Activated naive CD8-positive, alpha-beta T cell treated with anti-CD3 and anti-CD28 coated beads for 36 hours (primary cell): Measurements from ENCODE around the gene MRPS34. TPM values are rescaled to one million over a fixed set of nuclear protein-coding genes. Genes with fewer than 3 reads are reported as not detected.

Experiments
- DNase-seq: peaks from one replicate; pipeline ENCODE4 v3.0.0; 2021
- H3K27ac Mint-ChIP-seq: one replicate; pipeline ENCODE4 v1.8.0; 2022; ENCODE audit warnings: mild to moderate bottlenecking, moderate library complexity, mixed read lengths
- H3K27me3 Mint-ChIP-seq: one replicate; pipeline ENCODE4 v1.8.0; 2022; ENCODE audit warnings: mild to moderate bottlenecking, mixed read lengths
- H3K36me3 Mint-ChIP-seq: one replicate; pipeline ENCODE4 v1.8.0; 2021; ENCODE audit warnings: mild to moderate bottlenecking, mixed read lengths
- H3K4me1 Mint-ChIP-seq: one replicate; pipeline ENCODE4 v1.8.0; 2021; ENCODE audit warnings: mixed read lengths
- H3K4me3 Mint-ChIP-seq: one replicate; pipeline ENCODE4 v1.8.0; 2022; ENCODE audit warnings: mild to moderate bottlenecking, moderate library complexity, mixed read lengths
- H3K9me3 Mint-ChIP-seq: one replicate; pipeline ENCODE4 v1.8.0; 2022; ENCODE audit warnings: mixed read lengths
- total RNA-seq, 2 experiments: library from RNA; stranded (reverse); gene quantifications; one replicate each; pipeline ENCODE4 v1.2.3, GENCODE V29; 2021

The MRPS34 gene
- total RNA-seq, 2 experiments from 2014 or later: 187 to 190 TPM

DNA sequence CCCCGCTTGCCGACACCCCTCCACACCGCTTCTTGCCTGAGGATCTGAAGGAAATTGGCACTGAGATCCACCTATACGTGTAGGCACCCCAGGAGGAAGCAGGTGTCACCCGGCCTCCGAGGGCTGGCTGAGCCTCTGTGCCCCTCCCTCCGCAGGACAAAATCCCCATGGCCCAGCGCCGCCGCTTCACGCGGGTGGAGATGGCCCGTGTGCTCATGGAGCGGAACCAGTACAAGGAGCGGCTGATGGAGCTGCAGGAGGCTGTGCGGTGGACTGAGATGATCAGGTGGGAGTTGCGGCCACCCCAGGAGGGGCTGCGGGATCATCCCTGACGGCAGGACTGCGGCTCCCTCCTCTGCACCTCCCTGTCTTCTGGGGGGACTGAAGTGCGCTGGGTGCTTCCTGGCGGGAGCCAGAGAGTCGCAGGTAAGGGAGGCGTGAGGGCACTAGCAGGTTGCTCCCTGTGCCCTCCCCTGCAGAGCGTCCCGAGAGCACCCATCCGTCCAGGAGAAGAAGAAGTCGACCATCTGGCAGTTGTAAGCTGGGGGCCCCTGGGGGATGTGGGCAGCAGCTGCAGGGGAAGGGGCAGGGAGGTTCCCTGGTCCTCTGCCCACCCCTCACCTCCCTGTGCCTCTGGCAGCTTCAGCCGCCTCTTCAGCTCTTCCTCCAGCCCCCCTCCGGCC, 10.6 kb downstream of the MRPS34 start:
- H3K9me3 Mint-ChIP-seq: no peaks in the 10 kb centered on the region
- H3K27me3 Mint-ChIP-seq: no peaks in the 10 kb centered on the region
- H3K27ac Mint-ChIP-seq: no peak overlapping the region
- peaks cover 3% of the 10 kb centered on the region for H3K4me1 Mint-ChIP-seq
- DNase-seq: no peak
- H3K36me3 Mint-ChIP-seq: no peaks in the 10 kb centered on the region
- no peak overlapping the region for H3K4me3 Mint-ChIP-seq

DNA sequence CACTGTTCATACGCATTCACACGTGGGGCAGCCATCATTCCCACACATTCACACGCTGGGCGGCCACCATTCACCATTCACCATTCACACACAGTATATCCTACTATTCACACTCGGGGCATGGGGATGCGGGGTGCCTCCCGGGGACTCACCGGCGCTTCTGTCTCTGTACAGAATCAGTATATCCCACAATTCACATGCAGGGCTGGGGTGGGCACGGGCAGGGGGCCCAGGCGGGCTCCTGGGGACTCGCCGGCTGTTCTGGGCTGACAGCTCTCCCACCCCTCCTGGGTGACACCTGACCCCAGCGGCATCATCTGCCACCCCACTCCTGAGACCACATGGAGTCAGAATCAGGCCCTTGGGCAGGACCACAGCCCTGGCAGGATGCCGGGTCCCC, 11.2 kb downstream of the MRPS34 start:
- DNase-seq: no peak
- no peaks in the 10 kb centered on the region for H3K36me3 Mint-ChIP-seq
- no peak overlapping the region for H3K27ac Mint-ChIP-seq
- peaks cover 8% of the 10 kb centered on the region for H3K4me1 Mint-ChIP-seq
- no peak overlapping the region for H3K4me3 Mint-ChIP-seq
- H3K27me3 Mint-ChIP-seq: no peaks in the 10 kb centered on the region
- no peaks in the 10 kb centered on the region for H3K9me3 Mint-ChIP-seq

DNA sequence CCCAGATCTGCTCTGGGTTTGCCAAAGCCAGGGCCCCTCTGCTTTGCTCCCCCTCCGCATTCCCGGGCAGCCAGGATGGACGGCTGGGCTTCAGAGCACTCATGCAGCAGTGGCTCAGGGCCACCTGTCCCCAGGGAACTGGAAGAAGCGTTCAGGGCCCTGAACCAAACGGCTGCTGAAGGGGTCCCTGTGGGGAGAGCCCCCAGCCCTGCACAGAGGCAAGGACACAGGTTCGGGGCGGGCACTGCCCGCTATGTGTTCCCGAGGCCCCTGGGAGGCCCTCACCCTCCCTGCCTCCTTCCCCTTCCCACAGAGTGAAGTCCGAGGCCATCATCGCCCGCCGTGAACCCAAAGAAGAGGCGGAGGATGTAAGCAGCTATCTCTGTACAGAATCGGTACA, 12.0 kb downstream of the MRPS34 start:
- H3K36me3 Mint-ChIP-seq: no peaks in the 10 kb centered on the region
- H3K27ac Mint-ChIP-seq: no peak overlapping the region
- peaks cover 10% of the 10 kb centered on the region for H3K4me1 Mint-ChIP-seq
- no peak for DNase-seq
- no peaks in the 10 kb centered on the region for H3K27me3 Mint-ChIP-seq
- H3K4me3 Mint-ChIP-seq: no peak overlapping the region
- no peaks in the 10 kb centered on the region for H3K9me3 Mint-ChIP-seq

DNA sequence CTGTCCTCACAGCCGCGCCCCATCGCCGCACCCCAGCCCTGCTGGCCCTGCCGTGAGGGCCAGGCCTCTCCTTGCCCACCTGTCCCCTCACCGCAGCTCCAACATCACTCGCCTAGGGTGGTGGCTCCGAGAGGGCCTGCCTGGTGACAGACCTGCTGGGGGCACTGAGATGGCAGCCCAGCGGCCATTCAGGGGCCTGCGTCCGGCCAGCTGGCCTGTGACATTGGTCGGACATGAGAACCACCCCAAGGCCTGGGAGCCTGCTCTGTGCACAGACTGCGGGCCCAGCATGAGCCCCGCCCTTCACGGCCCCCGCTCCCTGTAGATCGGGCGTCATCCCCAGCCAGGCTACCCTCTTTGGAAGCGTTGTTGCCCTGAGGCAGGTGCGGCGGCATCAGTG, 13.4 kb downstream of the MRPS34 start:
- no peaks in the 10 kb centered on the region for H3K9me3 Mint-ChIP-seq
- no peak overlapping the region for H3K27ac Mint-ChIP-seq
- no peak for DNase-seq
- H3K36me3 Mint-ChIP-seq: peaks cover 6% of the 10 kb centered on the region
- no peak overlapping the region for H3K4me3 Mint-ChIP-seq
- H3K4me1 Mint-ChIP-seq: peaks cover 10% of the 10 kb centered on the region
- H3K27me3 Mint-ChIP-seq: no peaks in the 10 kb centered on the region

DNA sequence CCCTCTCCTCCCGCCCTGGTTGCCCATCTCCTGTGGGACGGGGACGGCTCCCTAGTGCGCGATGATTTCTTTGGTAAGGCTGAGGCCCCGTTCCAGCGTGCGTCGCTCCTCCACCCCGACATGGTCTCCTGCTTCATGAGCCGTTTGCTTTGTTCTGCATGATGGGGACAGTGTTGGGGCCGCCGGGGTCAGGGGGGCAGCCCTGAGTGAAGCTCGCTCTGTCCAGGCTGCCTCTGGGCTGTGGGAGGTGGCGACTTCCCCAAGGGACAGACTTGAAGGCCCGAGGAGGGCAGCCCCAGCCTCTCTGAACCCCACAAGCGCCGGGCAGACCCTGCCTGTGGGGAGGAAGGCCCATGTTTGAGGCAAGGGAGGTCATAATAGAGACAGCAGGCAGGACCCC, 14.0 kb downstream of the MRPS34 start:
- Mint-ChIP-seq H3K27me3 (no peaks in the 10 kb centered on the region), H3K9me3 (no peaks in the 10 kb centered on the region), H3K4me1 (peaks cover 10% of the 10 kb centered on the region), H3K36me3 (peaks cover 6% of the 10 kb centered on the region), H3K27ac (no peak overlapping the region), H3K4me3 (no peak overlapping the region)
- DNase-seq: no peak

DNA sequence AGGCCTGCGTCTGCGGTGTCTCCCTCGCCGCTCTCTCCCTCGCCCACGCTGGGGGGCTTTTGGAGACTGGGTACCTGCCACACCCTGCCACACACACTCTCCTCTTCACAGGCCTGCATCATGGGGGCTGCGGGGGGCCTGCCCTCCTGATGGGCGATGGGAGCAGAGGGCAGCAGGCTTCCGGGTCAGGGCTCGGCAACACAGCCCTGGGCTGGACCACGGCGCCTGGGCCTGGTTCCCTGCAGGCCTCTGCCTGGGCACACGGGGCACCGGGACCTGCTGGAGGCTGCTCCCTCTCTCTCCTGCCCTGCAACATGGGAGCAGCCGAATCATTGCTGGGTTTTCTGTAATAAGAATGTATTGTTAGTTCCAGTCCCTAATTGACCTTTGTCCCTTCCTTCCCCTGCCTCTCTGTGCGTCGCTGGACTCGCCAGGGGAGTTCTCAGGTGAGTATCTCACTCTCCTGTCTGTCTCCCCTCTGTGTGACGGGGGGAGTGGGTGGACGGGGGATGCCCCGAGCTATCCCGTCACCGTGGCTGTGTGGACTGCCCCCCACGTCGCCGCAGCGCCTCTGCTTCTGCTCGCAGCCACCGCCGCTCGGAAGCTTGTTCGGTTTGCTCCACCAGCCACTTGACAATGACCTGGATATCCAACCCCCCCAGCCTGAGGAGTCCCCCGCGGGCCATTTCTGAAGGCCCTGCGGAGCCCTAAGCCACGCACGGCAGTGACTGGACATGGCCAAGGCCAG, 15.0 kb downstream of the MRPS34 start:
- no peak overlapping the region for H3K4me3 Mint-ChIP-seq
- H3K27ac Mint-ChIP-seq: no peak overlapping the region
- no peak for DNase-seq
- H3K27me3 Mint-ChIP-seq: no peaks in the 10 kb centered on the region
- H3K4me1 Mint-ChIP-seq: peaks cover 10% of the 10 kb centered on the region
- no peaks in the 10 kb centered on the region for H3K9me3 Mint-ChIP-seq
- H3K36me3 Mint-ChIP-seq: peaks cover 6% of the 10 kb centered on the region

DNA sequence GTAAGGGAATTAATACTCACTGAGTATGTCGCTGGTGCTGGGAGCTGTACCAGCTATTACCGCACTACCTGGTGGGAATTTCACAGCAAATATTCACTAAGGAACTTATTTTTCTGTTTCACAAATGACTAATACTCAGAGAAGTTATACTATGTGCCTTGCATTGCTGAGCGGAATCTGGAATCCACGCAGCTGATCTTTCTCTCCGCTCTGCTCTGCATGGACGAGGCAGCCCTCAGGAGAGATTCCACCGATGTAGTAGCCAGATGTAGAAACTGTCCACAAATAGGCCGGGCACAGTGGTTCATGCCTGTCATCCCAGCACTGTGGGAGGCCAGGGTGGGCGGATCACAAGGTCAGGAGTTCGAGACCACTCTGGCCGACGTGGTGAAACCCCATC, 18.7 kb downstream of the MRPS34 start:
- no peak overlapping the region for H3K27ac Mint-ChIP-seq
- peaks cover 10% of the 10 kb centered on the region for H3K4me1 Mint-ChIP-seq
- H3K27me3 Mint-ChIP-seq: no peaks in the 10 kb centered on the region
- H3K36me3 Mint-ChIP-seq: peaks cover 6% of the 10 kb centered on the region
- H3K9me3 Mint-ChIP-seq: no peaks in the 10 kb centered on the region
- no peak for DNase-seq
- no peak overlapping the region for H3K4me3 Mint-ChIP-seq

DNA sequence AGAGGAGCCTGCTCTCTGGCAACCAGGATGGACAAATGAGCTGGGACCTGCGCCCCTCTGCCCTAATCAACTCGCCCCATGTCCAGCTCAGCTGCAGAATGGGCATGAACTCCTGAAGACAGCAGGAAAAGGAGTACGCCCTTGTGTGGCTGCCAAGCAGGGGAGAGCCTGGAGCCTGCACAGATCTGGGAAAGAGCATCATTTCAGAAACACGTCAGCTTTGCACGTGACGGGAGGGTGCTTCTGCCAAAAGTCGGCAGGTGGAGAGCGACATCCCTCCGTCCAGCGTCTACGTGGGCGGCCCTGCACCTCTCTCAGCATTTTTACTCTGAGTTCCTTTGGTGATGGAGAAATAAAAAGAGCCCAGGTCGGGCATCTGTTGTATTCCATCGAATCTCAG, 20.1 kb downstream of the MRPS34 start:
- Mint-ChIP-seq H3K4me3 (no peak overlapping the region), H3K27ac (no peak overlapping the region), H3K4me1 (peaks cover 10% of the 10 kb centered on the region), H3K9me3 (no peaks in the 10 kb centered on the region), H3K36me3 (peaks cover 6% of the 10 kb centered on the region), H3K27me3 (no peaks in the 10 kb centered on the region)
- DNase-seq: no peak

DNA sequence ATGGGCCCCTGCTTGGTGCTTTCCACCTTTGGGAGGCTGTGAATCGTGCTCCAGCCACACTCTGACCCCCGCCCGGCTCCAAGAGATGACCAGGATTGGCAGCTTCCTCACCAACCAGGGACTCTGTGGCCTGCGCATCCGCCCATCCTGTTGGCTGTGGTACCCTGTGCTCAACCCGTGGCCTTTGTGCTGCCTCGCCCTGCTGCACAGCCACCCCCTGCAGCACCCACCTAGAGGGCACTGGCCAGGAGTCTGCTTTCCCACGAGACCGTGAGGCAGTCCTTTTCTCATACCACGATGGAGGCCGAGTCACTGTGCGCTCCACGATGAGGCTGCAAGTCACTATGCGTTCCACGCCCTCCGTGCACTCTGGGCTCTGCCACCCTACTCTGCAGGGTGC, 21.0 kb downstream of the MRPS34 start:
- DNase-seq: no peak
- no peak overlapping the region for H3K4me3 Mint-ChIP-seq
- H3K4me1 Mint-ChIP-seq: peaks cover 4% of the 10 kb centered on the region
- H3K9me3 Mint-ChIP-seq: no peaks in the 10 kb centered on the region
- H3K27me3 Mint-ChIP-seq: no peaks in the 10 kb centered on the region
- no peak overlapping the region for H3K27ac Mint-ChIP-seq
- H3K36me3 Mint-ChIP-seq: peaks cover 6% of the 10 kb centered on the region

DNA sequence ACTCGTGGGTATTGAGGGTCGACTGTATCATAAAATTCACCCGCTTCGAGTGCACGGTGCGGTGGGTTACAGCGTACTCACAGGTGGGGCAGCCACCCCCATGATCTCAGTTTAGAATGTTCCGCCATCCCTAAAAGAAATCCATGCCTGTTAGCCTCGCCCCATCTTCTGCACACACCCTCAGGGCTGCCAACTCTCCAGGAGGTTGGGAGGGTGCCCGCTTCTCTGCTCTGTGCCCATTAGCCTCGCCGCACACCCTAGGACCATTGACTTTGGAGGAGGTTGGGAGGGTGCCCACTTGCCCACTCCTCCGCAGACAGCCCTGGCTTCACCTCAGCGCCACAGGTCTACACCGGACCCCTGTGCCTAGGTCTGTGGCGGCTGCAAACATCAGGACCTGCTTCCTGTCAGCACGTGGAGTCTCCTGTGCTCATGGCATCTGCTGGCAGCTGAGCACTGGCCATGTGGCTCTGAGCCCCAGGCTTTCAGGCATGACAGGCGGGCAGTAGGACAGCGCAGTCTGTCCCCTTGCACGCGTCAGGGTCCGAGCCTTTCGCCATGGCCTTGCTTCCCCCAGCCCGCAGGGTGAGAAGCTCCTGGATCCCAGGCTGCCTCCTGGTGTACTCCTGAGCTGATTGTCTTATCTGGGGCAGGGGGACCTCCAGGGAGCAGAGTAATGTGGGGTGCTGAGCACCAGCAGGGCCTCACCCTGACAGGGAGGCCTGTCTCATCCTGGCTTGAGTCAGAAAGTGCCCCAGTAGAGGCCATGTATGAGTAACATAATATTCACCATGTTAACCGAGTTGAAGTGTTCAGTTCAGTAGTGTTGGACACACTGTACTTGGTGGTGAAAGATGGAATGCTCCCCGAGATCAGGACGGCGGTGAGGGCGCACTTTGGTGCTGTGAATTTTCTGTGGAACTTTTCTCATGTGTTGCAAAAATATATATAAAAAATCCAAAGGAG, 23.5 kb downstream of the MRPS34 start:
- Mint-ChIP-seq H3K9me3 (no peaks in the 10 kb centered on the region), H3K36me3 (peaks cover 1% of the 10 kb centered on the region), H3K4me1 (no peaks in the 10 kb centered on the region), H3K27me3 (no peaks in the 10 kb centered on the region), H3K4me3 (no peak overlapping the region), H3K27ac (no peak overlapping the region)
- DNase-seq: no peak

DNA sequence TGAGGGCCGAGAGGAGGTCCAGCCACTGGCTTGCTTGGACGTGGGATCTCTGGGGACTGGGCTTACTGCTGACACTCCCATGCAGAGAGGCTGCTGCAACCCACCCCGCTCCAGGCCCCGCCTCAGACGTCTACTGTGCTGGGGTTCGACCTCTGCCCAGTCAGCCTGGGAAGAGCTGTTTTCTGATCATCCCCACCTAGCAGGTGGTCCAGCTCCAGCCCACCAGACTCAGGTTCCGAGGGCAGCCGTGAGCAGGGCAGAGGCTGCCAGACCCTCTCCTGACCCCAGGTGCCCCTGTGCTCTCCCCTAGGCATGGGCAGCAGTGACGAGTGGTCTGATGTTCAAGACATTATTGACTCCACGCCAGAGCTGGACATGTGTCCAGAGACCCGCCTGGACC, 25.0 kb downstream of the MRPS34 start:
- Mint-ChIP-seq H3K9me3 (no peaks in the 10 kb centered on the region), H3K4me1 (no peaks in the 10 kb centered on the region), H3K36me3 (peaks cover 1% of the 10 kb centered on the region), H3K4me3 (no peak overlapping the region), H3K27ac (no peak overlapping the region), H3K27me3 (no peaks in the 10 kb centered on the region)
- DNase-seq: no peak

DNA sequence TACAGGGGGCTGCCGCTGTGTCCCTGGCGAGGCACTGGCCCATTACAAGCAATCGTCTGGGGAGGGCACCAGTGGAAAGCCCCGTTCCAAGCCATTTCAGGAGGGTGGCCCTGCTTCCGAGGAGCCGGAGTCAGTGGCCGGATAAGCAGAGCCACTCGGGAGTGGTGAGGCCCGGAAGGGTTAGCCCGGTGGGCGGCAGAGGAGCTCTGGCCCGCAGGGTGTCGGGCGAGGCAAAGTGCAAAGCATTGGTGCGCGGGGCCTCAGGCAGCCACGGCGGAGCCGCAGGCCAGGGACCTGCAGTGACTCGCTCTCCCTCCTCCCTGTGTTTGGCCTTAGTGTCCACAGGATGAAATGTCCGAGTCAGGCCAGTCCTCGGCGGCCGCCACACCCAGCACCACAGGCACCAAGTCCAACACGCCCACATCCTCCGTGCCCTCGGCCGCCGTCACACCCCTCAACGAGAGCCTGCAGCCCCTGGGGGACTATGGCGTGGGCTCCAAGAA, 26.2 kb downstream of the MRPS34 start:
- no peak overlapping the region for H3K4me3 Mint-ChIP-seq
- no peak overlapping the region for H3K27ac Mint-ChIP-seq
- DNase-seq: no peak

DNA sequence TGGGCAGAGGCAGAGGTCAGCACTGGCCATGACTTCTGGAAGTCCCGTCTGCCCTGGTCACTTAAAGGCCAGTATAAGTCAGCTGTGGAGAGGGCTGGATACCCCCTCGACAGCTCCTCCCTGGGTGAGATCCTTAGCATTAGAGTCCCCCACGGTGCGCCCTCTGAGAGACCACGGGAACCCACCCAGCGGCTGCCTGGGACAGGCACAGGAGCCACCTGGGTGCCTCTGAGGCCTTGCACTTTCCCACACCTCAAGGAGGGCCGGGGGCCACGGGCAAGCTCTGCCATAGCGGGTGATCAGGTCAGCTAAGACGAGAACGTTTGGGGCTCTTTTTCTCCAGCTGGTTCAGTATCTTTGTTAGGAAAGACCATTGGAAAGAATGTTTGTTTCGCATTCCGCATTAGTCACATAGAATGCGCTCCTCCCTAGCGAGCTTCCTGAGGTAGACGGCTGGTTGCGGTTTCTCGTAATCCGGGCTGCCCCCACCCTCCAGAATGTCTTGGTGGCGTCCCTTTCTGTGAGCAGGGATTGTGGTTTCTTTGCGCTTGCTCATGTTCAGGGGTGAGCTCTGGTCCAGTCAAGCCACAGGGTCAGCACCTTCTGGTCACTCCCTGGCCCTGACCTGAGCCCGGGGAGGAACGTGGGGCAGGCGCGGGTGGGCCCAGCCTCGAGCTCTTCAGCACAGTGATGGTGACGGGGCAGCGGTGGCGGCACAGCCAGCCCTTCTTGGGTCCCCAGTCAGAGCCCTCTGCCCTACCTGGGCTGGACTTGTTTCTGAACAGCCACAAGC, 26.8 kb downstream of the MRPS34 start:
- Mint-ChIP-seq H3K27ac (no peak overlapping the region), H3K9me3 (no peaks in the 10 kb centered on the region), H3K4me1 (no peaks in the 10 kb centered on the region), H3K4me3 (no peak overlapping the region), H3K27me3 (no peaks in the 10 kb centered on the region), H3K36me3 (peaks cover 1% of the 10 kb centered on the region)
- DNase-seq: no peak

More for the DNA sequence above, 26.2 kb downstream of the MRPS34 start:
- Mint-ChIP-seq H3K9me3 (no peaks in the 10 kb centered on the region), H3K4me1 (no peaks in the 10 kb centered on the region), H3K36me3 (peaks cover 1% of the 10 kb centered on the region), H3K27me3 (no peaks in the 10 kb centered on the region)

DNA sequence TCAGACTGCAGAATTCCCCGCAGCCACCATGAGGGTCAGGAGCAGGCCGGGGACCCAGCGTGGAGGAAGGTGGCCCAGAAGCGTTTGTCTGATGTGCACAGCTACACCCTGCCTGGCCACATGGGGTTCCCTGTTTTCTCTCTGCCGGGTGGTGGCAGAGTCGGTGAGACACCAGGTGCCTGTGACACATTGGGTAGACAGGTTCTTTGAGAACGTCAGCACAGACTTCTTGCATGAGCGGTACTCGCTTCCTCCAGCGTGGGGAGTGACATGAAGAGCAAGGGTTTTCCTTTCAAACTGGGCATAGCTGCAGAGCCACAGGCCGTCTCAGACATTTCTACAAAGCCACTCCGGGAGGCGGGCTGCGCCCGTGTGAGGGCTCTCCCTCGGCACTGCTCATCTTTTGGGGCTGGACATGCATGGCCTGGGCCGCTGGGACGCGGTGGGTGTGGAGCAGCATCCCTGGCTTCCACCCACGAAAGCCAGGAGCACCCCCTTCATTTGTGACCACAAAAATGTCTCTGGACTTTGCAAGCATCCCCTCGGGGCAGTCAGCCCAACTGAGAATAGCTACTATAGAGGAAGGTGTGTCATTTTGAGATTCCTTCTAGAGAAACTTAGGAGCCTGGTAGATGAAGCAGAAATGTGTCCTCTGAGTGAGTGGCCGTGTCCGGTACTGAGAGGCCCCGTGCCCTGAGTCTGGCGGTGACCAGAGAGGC, 27.6 kb downstream of the MRPS34 start:
- Mint-ChIP-seq H3K27ac (no peak overlapping the region), H3K36me3 (peaks cover 1% of the 10 kb centered on the region), H3K4me1 (no peaks in the 10 kb centered on the region), H3K4me3 (no peak overlapping the region), H3K9me3 (no peaks in the 10 kb centered on the region), H3K27me3 (no peaks in the 10 kb centered on the region)
- no peak for DNase-seq
